Measurements from ENCODE around the gene NDUFS6.

NDUFS6 gene

GRCh38 chr5:1763960-1764605 is 37.1 kb upstream of the NDUFS6 start:
- Histone ChIP-seq H4K20me1 (ENCODE audit: control insufficient read depth, insufficient read depth, low read depth, low read length) (no peaks in the 10 kb centered on the region), H3K27me3 (ENCODE audit: control insufficient read depth, low read length) (no peaks in the 10 kb centered on the region), H3K27ac (ENCODE audit: low read depth, low read length) (no peak overlapping the region), H3K36me3 (ENCODE audit: control insufficient read depth, low read length) (no peaks in the 10 kb centered on the region), H3F3A (ENCODE audit: control insufficient read depth, insufficient read depth) (no peaks in the 10 kb centered on the region), H3K4me2 (ENCODE audit: low read length) (no peak overlapping the region), H3K4me3 (ENCODE audit: low read length) (no peak overlapping the region), H3K4me1 (ENCODE audit: control insufficient read depth, low read length) (peaks cover 22% of the 10 kb centered on the region), H3K79me2 (ENCODE audit: control insufficient read depth, low read length) (no peaks in the 10 kb centered on the region), H3K9me2 (replicated peaks; ENCODE audit: control insufficient read depth, low read length) (no peaks in the 10 kb centered on the region), H3K9me3 (ENCODE audit: control insufficient read depth, insufficient read depth, low read length) (no peaks in the 10 kb centered on the region)
- TF ChIP-seq CTCF (IDR thresholded peaks at IDR 0.05; ENCODE audit: low read depth, low read length, poor library complexity, severe bottlenecking) (no peak), EZH2phosphoT487 (IDR thresholded peaks at IDR 0.05; ENCODE audit: borderline replicate concordance, low read length) (no peak)

- Histone ChIP-seq H4K20me1 (ENCODE audit: control insufficient read depth, insufficient read depth, low read depth, low read length) (no peaks in the 10 kb centered on the region), H3K9me2 (replicated peaks; ENCODE audit: control insufficient read depth, low read length) (no peaks in the 10 kb centered on the region), H3K79me2 (ENCODE audit: control insufficient read depth, low read length) (no peaks in the 10 kb centered on the region), H3K9me3 (ENCODE audit: control insufficient read depth, insufficient read depth, low read length) (no peaks in the 10 kb centered on the region), H3K36me3 (ENCODE audit: control insufficient read depth, low read length) (no peaks in the 10 kb centered on the region), H3K4me2 (ENCODE audit: low read length) (peak overlapping the region; percentile 55; the same call in 1 of the 2 replicates), H3K27me3 (ENCODE audit: control insufficient read depth, low read length) (no peaks in the 10 kb centered on the region), H3K4me1 (ENCODE audit: control insufficient read depth, low read length) (peaks cover 22% of the 10 kb centered on the region), H3F3A (ENCODE audit: control insufficient read depth, insufficient read depth) (no peaks in the 10 kb centered on the region), H3K27ac (ENCODE audit: low read depth, low read length) (no peak overlapping the region), H3K4me3 (ENCODE audit: low read length) (no peak overlapping the region)
- no peak for TF ChIP-seq EZH2phosphoT487 (IDR thresholded peaks at IDR 0.05; ENCODE audit: borderline replicate concordance, low read length)
- TF ChIP-seq CTCF (IDR thresholded peaks at IDR 0.05; ENCODE audit: low read depth, low read length, poor library complexity, severe bottlenecking), result no peak
These were observed 36.6 kb upstream of the NDUFS6 start for GRCh38 chr5:1764606-1764960.

- H3K9me3 ChIP-seq (ENCODE audit: control insufficient read depth, insufficient read depth, low read length), result no peaks in the 10 kb centered on the region
- peak overlapping the region; percentile 50 for H3K4me3 ChIP-seq (ENCODE audit: low read length)
- no peaks in the 10 kb centered on the region for H3K36me3 ChIP-seq (ENCODE audit: control insufficient read depth, low read length)
- no peaks in the 10 kb centered on the region for H3K9me2 ChIP-seq (replicated peaks; ENCODE audit: control insufficient read depth, low read length)
- peak overlapping the region; percentile 55 for H3K4me2 ChIP-seq (ENCODE audit: low read length)
- H3K79me2 ChIP-seq (ENCODE audit: control insufficient read depth, low read length), result no peaks in the 10 kb centered on the region
- no peak for TF ChIP-seq EZH2phosphoT487 (IDR thresholded peaks at IDR 0.05; ENCODE audit: borderline replicate concordance, low read length)
- H3K4me1 ChIP-seq (ENCODE audit: control insufficient read depth, low read length), result peaks cover 22% of the 10 kb centered on the region
- no peaks in the 10 kb centered on the region for H3K27me3 ChIP-seq (ENCODE audit: control insufficient read depth, low read length)
- no peak overlapping the region for H3K27ac ChIP-seq (ENCODE audit: low read depth, low read length)
- no peaks in the 10 kb centered on the region for H3F3A ChIP-seq (ENCODE audit: control insufficient read depth, insufficient read depth)
- no peaks in the 10 kb centered on the region for H4K20me1 ChIP-seq (ENCODE audit: control insufficient read depth, insufficient read depth, low read depth, low read length)
These were observed 35.9 kb upstream of the NDUFS6 start for GRCh38 chr5:1765141-1765879.

- Histone ChIP-seq H3K9me2 (replicated peaks; ENCODE audit: control insufficient read depth, low read length) (no peaks in the 10 kb centered on the region), H3K79me2 (ENCODE audit: control insufficient read depth, low read length) (no peaks in the 10 kb centered on the region), H4K20me1 (ENCODE audit: control insufficient read depth, insufficient read depth, low read depth, low read length) (no peaks in the 10 kb centered on the region), H3K27ac (ENCODE audit: low read depth, low read length) (no peak overlapping the region), H3K4me3 (ENCODE audit: low read length) (peak overlapping the region; percentile 50), H3F3A (ENCODE audit: control insufficient read depth, insufficient read depth) (no peaks in the 10 kb centered on the region), H3K27me3 (ENCODE audit: control insufficient read depth, low read length) (no peaks in the 10 kb centered on the region), H3K36me3 (ENCODE audit: control insufficient read depth, low read length) (no peaks in the 10 kb centered on the region), H3K9me3 (ENCODE audit: control insufficient read depth, insufficient read depth, low read length) (no peaks in the 10 kb centered on the region), H3K4me1 (ENCODE audit: control insufficient read depth, low read length) (peaks cover 22% of the 10 kb centered on the region), H3K4me2 (ENCODE audit: low read length) (peak overlapping the region; percentile 55)
- TF ChIP-seq EZH2phosphoT487 (IDR thresholded peaks at IDR 0.05; ENCODE audit: borderline replicate concordance, low read length), result no peak
- TF ChIP-seq CTCF (IDR thresholded peaks at IDR 0.05; ENCODE audit: low read depth, low read length, poor library complexity, severe bottlenecking), result no peak
These were observed 35.3 kb upstream of the NDUFS6 start for GRCh38 chr5:1765880-1766235.

Measured in DOHH2 (cell line).